ENCODE results near the gene SGSM1.
A peak's percentile ranks its signal among the peaks of the same experiment; 100 is the strongest.

The SGSM1 gene

DNA sequence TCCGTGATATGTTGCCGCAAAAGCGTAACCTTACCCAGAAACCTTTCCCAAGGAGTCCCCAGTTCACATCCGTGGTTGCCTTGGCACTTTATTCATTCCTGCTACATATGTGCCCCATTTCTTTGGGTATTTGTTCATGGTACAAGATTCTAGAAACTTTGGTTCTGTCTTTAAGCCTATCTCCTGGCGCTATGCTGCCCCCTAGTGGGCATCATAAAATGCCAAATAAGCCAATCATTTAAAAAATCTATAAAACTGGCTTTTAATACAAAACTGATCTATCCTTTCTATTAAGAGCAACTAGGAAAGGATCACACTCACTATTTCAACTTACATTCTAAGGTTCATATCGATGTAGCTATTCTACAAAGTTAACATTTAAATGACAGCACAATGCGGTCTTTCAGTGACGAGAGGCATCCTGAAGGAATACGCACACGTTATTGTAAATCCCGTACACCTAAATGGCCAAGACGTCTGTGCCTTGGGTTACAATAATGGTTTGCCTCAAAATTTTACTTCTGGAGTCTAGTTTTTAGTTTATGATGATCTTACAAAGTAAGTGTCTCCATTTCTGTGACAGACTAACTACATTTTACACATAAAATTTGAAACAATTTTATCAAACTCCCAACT, 47.7 kb upstream of the SGSM1 start:
- TF ChIP-seq ZNF530 (tag by site-specific recombination; IDR thresholded peaks at IDR 0.05; ENCODE audit: low read depth) (no peak), ZNF654 (tag by site-specific recombination; IDR thresholded peaks at IDR 0.05; ENCODE audit: low read depth) (peak; percentile 89), ZNF501 (tag by site-specific recombination; IDR thresholded peaks at IDR 0.05) (no peak), ZFP37 (tag by site-specific recombination; IDR thresholded peaks at IDR 0.05) (no peak), ZXDB (tag by site-specific recombination; IDR thresholded peaks at IDR 0.05) (no peak), ZNF140 (tag by site-specific recombination; IDR thresholded peaks at IDR 0.05) (no peak), CTCF (tag by site-specific recombination; IDR thresholded peaks at IDR 0.05) (peak; percentile 51; the same call in 1 of the 2 replicates)
- no peak overlapping the region for H3K4me3 ChIP-seq (ENCODE audit: low read depth, low read length)
- H3K36me3 ChIP-seq (ENCODE audit: control insufficient read depth in 2 of 2, insufficient read depth in 1 of 2, low read length in 2 of 2): no peaks in the 10 kb centered on the region
- ChIA-PET POLR2A (no interaction called here), CTCF (interaction anchor here (0.6 to 8.4 kb wide), 23 partner anchors 8 to 292 kb away, joined by 3 to 87 read pairs (median 6); no protein-coding TSS in a partner anchor)
- H3K4me1 ChIP-seq (ENCODE audit: control insufficient read depth, insufficient read depth, low read length): no peaks in the 10 kb centered on the region
- H3K27ac ChIP-seq (ENCODE audit: extremely low read depth, low read depth, low read length): no peak overlapping the region
- H3K9me3 ChIP-seq (ENCODE audit: control insufficient read depth, insufficient read depth, low read depth, low read length): no peaks in the 10 kb centered on the region

DNA sequence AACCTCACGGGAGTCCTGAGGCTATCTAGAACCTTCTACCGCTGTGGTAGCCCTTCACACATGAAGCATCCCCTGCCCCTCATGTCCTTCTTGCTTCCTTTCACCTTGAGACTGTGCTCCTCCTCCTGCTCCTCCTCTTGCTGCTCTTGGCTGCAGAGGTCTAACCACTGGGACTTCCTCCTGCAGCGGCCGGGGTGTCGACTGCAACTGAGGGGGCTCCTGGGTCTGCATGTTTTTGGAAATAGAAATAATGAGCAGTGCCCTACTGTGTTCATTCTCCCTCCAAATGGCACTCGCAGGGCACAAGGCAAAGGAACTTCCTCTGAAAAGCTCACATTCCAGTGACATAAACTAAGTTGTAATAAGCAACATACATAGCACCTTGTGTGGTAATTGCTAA, 46.2 kb upstream of the SGSM1 start:
- ChIA-PET POLR2A (no interaction called here), CTCF (interaction anchor here (0.5 to 8.4 kb wide), 13 partner anchors 11 to 570 kb away, joined by 3 to 87 read pairs (median 3); no protein-coding TSS in a partner anchor)
- Histone ChIP-seq H3K4me1 (ENCODE audit: control insufficient read depth, insufficient read depth, low read length) (no peaks in the 10 kb centered on the region), H3K9me3 (ENCODE audit: control insufficient read depth, insufficient read depth, low read depth, low read length) (no peaks in the 10 kb centered on the region), H3K4me3 (ENCODE audit: low read depth, low read length) (no peak overlapping the region), H3K36me3 (ENCODE audit: control insufficient read depth in 2 of 2, insufficient read depth in 1 of 2, low read length in 2 of 2) (no peaks in the 10 kb centered on the region), H3K27ac (ENCODE audit: extremely low read depth, low read depth, low read length) (no peak overlapping the region)
- TF ChIP-seq KLF1 (tag by site-specific recombination; IDR thresholded peaks at IDR 0.05) (no peak), SP2 (tag by site-specific recombination; IDR thresholded peaks at IDR 0.05) (no peak), ZNF121 (tag by site-specific recombination; IDR thresholded peaks at IDR 0.05) (no peak), BCL11A (tag by site-specific recombination; IDR thresholded peaks at IDR 0.05; ENCODE audit: low read depth) (no peak), ZNF302 (tag by site-specific recombination; IDR thresholded peaks at IDR 0.05; ENCODE audit: low read depth) (no peak), ZNF501 (tag by site-specific recombination; IDR thresholded peaks at IDR 0.05) (no peak), ZFP41 (tag by site-specific recombination; IDR thresholded peaks at IDR 0.05; ENCODE audit: borderline replicate concordance) (no peak), ZEB2 (tag by site-specific recombination; IDR thresholded peaks at IDR 0.05) (no peak), TSHZ1 (tag by site-specific recombination; IDR thresholded peaks at IDR 0.05; ENCODE audit: borderline replicate concordance) (no peak), ZFP3 (tag by site-specific recombination; IDR thresholded peaks at IDR 0.05; ENCODE audit: low read depth) (no peak), MYNN (tag by site-specific recombination; IDR thresholded peaks at IDR 0.05; ENCODE audit: borderline replicate concordance) (no peak), YY2 (tag by site-specific recombination; IDR thresholded peaks at IDR 0.05) (no peak), MEIS1 (CRISPR knock-in tag; IDR thresholded peaks at IDR 0.05; ENCODE audit: borderline replicate concordance) (no peak)
- TF ChIP-seq, protein P1, sequence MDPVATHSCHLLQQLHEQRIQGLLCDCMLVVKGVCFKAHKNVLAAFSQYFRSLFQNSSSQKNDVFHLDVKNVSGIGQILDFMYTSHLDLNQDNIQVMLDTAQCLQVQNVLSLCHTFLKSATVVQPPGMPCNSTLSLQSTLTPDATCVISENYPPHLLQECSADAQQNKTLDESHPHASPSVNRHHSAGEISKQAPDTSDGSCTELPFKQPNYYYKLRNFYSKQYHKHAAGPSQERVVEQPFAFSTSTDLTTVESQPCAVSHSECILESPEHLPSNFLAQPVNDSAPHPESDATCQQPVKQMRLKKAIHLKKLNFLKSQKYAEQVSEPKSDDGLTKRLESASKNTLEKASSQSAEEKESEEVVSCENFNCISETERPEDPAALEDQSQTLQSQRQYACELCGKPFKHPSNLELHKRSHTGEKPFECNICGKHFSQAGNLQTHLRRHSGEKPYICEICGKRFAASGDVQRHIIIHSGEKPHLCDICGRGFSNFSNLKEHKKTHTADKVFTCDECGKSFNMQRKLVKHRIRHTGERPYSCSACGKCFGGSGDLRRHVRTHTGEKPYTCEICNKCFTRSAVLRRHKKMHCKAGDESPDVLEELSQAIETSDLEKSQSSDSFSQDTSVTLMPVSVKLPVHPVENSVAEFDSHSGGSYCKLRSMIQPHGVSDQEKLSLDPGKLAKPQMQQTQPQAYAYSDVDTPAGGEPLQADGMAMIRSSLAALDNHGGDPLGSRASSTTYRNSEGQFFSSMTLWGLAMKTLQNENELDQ (tag by site-specific recombination; IDR thresholded peaks at IDR 0.05; ENCODE audit: low read depth): no peak
